Measurements from ENCODE around the gene TAS2R42.

- TF ChIP-seq SPI1 (IDR thresholded peaks at IDR 0.05; ENCODE audit: low read depth, low read length) (no peak), TAF1 (IDR thresholded peaks at IDR 0.05; ENCODE audit: low read depth, low read length) (no peak), POLR2AphosphoS5 (IDR thresholded peaks at IDR 0.05; ENCODE audit: low read depth, low read length) (no peak), POLR2A (IDR thresholded peaks at IDR 0.05; ENCODE audit: low read depth, low read length) (no peak)
Observed at GRCh38 chr12:11152725-11153124, 34.0 kb downstream of the TAS2R42 start.

Data from GM12891 (cell line).